ENCODE data around the gene KRTAP12-4.

The KRTAP12-4 gene

DNA sequence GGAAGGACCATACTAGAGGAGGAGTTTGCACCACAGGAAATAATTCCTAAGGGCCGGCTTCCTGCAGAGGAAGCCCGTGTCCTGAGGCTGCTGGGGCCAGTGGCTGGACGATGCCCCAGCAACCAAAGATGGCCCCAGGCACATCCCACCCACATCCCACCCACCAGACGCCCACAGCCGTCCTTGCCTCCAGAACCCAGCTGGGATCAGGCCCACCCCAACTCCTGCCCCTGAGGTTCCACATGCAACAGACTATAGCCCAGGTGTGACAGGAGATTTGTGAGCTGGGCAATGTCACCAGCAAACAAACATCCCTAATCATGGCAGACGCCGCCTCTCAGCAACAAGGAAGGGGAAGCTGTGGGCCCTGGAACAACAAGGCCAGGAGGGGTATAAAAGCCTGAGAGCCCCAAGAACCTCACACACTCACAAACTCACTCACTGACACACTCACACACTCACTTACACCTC, 27.8 kb downstream of the KRTAP12-4 start, which contains the start of gene KRTAP10-9:
Gene KRTAP10-9, plus strand, starts transcription at position 421 of the 471 bp plus-strand sequence. CDS start 79 bp downstream, outside the sequence.
- Mint-ChIP-seq H3K4me3 (no peak within 1 kb of the TSS), H3K9me3 (peaks cover 49% of the 10 kb centered on the region), H3K4me1 (no peaks in the 10 kb centered on the region), H3K27ac (no peak within 1 kb of the TSS), H3K36me3 (ENCODE audit: low read depth) (peaks cover 26% of the 10 kb centered on the region), H3K27me3 (ENCODE audit: low read depth) (peaks cover 21% of the 10 kb centered on the region)
- TF ChIP-seq, protein P1, sequence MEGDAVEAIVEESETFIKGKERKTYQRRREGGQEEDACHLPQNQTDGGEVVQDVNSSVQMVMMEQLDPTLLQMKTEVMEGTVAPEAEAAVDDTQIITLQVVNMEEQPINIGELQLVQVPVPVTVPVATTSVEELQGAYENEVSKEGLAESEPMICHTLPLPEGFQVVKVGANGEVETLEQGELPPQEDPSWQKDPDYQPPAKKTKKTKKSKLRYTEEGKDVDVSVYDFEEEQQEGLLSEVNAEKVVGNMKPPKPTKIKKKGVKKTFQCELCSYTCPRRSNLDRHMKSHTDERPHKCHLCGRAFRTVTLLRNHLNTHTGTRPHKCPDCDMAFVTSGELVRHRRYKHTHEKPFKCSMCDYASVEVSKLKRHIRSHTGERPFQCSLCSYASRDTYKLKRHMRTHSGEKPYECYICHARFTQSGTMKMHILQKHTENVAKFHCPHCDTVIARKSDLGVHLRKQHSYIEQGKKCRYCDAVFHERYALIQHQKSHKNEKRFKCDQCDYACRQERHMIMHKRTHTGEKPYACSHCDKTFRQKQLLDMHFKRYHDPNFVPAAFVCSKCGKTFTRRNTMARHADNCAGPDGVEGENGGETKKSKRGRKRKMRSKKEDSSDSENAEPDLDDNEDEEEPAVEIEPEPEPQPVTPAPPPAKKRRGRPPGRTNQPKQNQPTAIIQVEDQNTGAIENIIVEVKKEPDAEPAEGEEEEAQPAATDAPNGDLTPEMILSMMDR (IDR thresholded peaks at IDR 0.05; ENCODE audit: unreplicated experiment in 3 of 3): no peak

DNA sequence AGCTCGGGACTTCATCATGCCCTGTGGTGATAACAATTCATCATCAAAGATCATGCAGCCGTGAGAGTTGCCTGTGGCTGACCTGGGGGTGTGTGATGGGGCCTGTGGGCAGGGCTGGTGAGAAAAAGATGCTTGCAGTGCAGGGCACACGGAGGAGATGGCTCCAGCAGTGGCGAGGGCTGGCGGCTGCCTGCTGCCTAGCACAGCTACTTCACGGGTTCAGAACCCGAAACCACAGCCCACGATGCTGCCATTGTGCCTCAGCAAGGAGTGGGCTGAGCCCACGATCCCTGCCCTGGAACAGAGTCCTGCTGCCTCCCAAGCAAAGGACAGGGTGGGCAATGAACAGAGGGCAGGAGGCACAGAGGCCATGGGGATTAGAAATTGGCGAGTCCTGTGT, 28.2 kb downstream of the KRTAP12-4 start:
- H3K4me1 Mint-ChIP-seq: no peaks in the 10 kb centered on the region
- no peak overlapping the region for H3K4me3 Mint-ChIP-seq

DNA sequence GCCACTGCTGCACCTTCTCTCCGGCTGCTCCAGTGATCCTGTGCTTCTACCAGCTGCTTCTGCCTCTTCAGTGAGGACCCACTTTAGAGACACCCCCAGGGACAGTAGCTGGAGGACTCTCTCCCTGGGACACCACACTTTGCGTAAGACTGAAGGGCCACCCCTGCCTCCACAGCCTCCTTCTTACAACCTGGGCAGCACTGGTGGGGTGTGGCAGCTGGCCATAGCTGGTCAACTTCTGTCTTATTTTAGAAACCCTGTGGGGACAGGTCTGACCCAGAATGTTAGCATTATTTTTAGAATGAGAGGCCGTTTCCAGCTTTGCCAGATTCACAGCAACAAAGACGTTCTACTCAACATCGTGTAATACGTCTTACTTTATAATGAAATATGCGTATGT, 28.7 kb downstream of the KRTAP12-4 start:
- TF ChIP-seq, protein P1 (IDR thresholded peaks at IDR 0.05; ENCODE audit: unreplicated experiment in 3 of 3): no peak
- H3K4me1 Mint-ChIP-seq: no peaks in the 10 kb centered on the region

More for the DNA sequence above, 28.2 kb downstream of the KRTAP12-4 start:
- Mint-ChIP-seq H3K27ac (no peak overlapping the region), H3K27me3 (ENCODE audit: low read depth) (peaks cover 21% of the 10 kb centered on the region), H3K9me3 (peaks cover 47% of the 10 kb centered on the region), H3K36me3 (ENCODE audit: low read depth) (peaks cover 26% of the 10 kb centered on the region)
- TF ChIP-seq, protein P1 (IDR thresholded peaks at IDR 0.05; ENCODE audit: unreplicated experiment in 3 of 3): no peak

DNA sequence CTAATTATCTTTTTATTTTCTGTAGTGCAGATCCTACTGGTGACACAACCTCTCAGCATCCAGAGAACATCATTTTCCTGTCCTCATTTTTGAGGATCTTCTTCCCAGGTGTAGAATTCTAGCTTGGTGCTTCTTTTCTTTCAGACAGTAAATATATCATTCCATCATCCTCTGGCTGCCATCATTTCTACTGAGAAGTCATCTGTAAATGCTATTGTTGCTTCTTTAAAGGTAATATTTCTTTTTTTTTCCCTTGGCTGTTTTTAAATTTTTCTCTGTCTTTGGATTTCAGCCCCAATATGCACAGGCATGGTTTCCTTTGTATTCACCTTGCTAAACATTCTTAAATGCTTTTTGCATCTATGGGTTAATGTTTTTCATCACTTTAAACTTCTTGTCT, 30.9 kb downstream of the KRTAP12-4 start:
- Mint-ChIP-seq H3K4me1 (no peaks in the 10 kb centered on the region), H3K27ac (no peak overlapping the region), H3K4me3 (no peak overlapping the region), H3K36me3 (ENCODE audit: low read depth) (peaks cover 18% of the 10 kb centered on the region), H3K9me3 (peaks cover 55% of the 10 kb centered on the region), H3K27me3 (ENCODE audit: low read depth) (peaks cover 12% of the 10 kb centered on the region)
- TF ChIP-seq, protein P1 (IDR thresholded peaks at IDR 0.05; ENCODE audit: unreplicated experiment in 3 of 3): no peak

More for the DNA sequence above, 28.7 kb downstream of the KRTAP12-4 start:
- Mint-ChIP-seq H3K9me3 (peaks cover 44% of the 10 kb centered on the region), H3K36me3 (ENCODE audit: low read depth) (peaks cover 23% of the 10 kb centered on the region), H3K27me3 (ENCODE audit: low read depth) (peaks cover 18% of the 10 kb centered on the region), H3K27ac (no peak overlapping the region), H3K4me3 (no peak overlapping the region)

DNA sequence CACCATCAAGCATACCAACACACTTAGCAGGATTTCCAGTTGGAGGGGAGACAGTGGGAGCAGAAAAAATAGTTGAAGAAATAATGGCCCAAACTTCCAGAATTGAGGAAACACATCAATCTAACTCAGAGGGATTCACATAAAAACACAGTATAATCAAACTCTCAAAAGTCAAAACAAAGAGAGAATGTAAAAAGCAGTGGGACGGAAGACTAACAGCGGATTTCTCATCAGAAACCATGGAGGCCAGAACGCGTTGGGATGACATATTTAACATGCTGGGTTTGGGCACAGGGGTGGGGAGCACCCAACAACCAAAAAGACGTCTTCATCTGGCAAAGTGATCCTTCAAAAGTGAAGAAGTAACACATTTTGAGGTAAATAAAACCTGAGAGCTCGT, 34.6 kb downstream of the KRTAP12-4 start:
- peaks cover 53% of the 10 kb centered on the region for H3K9me3 Mint-ChIP-seq
- H3K4me3 Mint-ChIP-seq: no peak overlapping the region
- peaks cover 18% of the 10 kb centered on the region for H3K36me3 Mint-ChIP-seq (ENCODE audit: low read depth)
- TF ChIP-seq, protein P1 (IDR thresholded peaks at IDR 0.05; ENCODE audit: unreplicated experiment in 3 of 3): no peak
- no peak overlapping the region for H3K27ac Mint-ChIP-seq
- H3K4me1 Mint-ChIP-seq: no peaks in the 10 kb centered on the region
- peaks cover 11% of the 10 kb centered on the region for H3K27me3 Mint-ChIP-seq (ENCODE audit: low read depth)

DNA sequence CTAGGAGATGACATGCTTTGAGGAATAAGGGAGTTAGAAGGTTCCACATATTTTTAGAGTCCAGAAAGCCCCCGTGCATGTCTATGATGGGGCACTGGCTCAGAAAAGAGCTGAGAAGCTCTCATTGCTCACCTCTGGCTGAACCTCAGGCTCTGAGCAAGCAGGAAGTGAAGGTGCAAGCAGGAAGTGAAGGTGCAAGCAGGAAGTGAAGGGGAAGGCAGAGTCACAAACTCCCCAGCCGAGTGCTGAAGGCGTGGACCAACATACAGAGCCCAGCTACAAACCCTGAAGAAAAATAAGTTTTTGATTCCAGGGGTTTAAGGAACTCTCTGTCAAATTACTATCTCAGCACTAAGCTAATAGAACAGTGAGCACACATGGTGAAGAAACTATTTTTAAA, 35.5 kb downstream of the KRTAP12-4 start:
- TF ChIP-seq, protein P1 (IDR thresholded peaks at IDR 0.05; ENCODE audit: unreplicated experiment in 3 of 3): no peak
- Mint-ChIP-seq H3K27ac (no peak overlapping the region), H3K4me3 (no peak overlapping the region), H3K4me1 (no peaks in the 10 kb centered on the region), H3K36me3 (ENCODE audit: low read depth) (peaks cover 10% of the 10 kb centered on the region), H3K9me3 (peaks cover 43% of the 10 kb centered on the region), H3K27me3 (ENCODE audit: low read depth) (peaks cover 11% of the 10 kb centered on the region)

All from nephron (organoid).